Measurements from ENCODE around the gene SOX10. TPM values are rescaled to one million over a fixed set of nuclear protein-coding genes. Genes with fewer than 3 reads are reported as not detected.

The SOX10 gene
- total RNA-seq, 1 donor from 2014 or later = not detected

DNA sequence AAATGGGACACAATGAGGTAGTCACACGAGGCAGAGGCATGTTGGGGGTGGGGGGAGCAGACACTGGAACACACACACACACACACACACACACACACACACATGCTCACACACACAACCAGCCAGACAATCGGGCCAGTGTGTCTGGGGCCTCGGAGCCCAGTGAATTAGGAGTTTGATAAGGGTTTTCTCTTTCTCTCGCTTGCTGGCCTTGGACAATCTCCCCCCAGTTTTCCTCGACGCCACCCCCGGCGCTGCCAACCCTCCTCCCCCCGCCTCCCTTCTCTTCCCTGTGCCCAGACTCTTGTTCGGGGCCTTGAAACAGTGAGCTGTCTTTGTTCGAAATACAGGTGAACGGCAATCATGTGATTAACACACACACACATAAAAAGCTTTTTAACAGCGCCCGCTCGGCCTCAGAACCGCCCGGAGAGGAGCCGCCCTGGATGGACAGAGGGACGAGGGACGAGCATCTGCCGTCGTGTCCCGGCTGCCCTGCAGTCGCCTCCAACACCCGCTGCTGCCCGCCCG is 1.5 kb upstream of the SOX10 start:
- H3K4me3 ChIP-seq (ENCODE audit: low read depth, low read length) = no peak overlapping the region
- TF ChIP-seq CTCF (IDR thresholded peaks at IDR 0.05; ENCODE audit: insufficient read depth, low read length, poor library complexity, severe bottlenecking) = no peak
- DNase-seq (ENCODE audit: low read depth) = no peak
- H3K36me3 ChIP-seq (ENCODE audit: control insufficient read depth, insufficient read depth, low read length) = no peaks in the 10 kb centered on the region
- peaks cover 29% of the 10 kb centered on the region for H3K27me3 ChIP-seq (ENCODE audit: control insufficient read depth, insufficient read depth, low read length)

GRCh38 chr22:37985050-37985585 is 763 bp upstream of the SOX10 start:
- no peaks in the 10 kb centered on the region for H3K36me3 ChIP-seq (ENCODE audit: control insufficient read depth, insufficient read depth, low read length)
- no peak for DNase-seq (ENCODE audit: low read depth)
- no peak overlapping the region for H3K4me3 ChIP-seq (ENCODE audit: low read depth, low read length)
- TF ChIP-seq CTCF (IDR thresholded peaks at IDR 0.05; ENCODE audit: insufficient read depth, low read length, poor library complexity, severe bottlenecking) = no peak
- H3K27me3 ChIP-seq (ENCODE audit: control insufficient read depth, insufficient read depth, low read length) = peaks cover 29% of the 10 kb centered on the region

- H3K4me3 ChIP-seq (ENCODE audit: low read depth, low read length) = no peak overlapping the region
- H3K27me3 ChIP-seq (ENCODE audit: control insufficient read depth, insufficient read depth, low read length) = peaks cover 29% of the 10 kb centered on the region
- H3K36me3 ChIP-seq (ENCODE audit: control insufficient read depth, insufficient read depth, low read length) = no peaks in the 10 kb centered on the region
- peak; percentile 55 for TF ChIP-seq CTCF (IDR thresholded peaks at IDR 0.05; ENCODE audit: insufficient read depth, low read length, poor library complexity, severe bottlenecking)
- DNase-seq (ENCODE audit: low read depth) = no peak
Observed at GRCh38 chr22:37982938-37983859, 1.2 kb downstream of the SOX10 start.

DNA sequence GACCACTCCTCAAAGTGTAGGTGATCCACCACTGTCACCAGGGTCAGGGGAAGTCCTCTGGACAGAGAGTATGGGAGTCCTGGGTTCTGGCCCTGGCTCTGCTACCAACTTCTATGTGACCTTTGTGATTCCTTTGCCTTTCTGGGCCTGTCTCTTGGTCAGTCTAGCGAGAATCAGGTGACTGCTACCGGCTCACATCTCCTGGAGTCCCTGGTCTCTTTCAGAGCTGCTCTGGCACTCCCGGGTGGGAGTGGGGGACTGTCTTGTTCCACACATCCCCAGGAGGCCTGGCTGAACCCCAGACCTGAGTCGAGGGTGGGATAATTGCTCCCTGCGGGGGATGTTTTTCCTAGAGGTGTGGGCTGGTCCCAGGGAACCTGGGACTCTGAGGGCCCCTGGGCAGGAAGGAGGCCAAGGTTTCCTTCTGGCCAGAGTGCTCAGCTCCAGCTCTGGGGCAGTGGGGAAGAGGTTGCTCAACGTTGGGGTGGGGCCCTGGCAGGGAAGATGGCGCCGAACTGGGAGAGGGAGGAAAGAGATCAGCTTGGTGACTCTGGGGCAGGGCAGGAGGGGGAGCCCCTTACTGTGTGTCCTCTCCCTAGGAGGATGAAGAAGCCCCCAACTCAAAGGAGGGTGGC is 2.1 kb downstream of the SOX10 start:
- H3K4me3 ChIP-seq (ENCODE audit: low read depth, low read length) = no peak overlapping the region
- peaks cover 29% of the 10 kb centered on the region for H3K27me3 ChIP-seq (ENCODE audit: control insufficient read depth, insufficient read depth, low read length)
- no peaks in the 10 kb centered on the region for H3K36me3 ChIP-seq (ENCODE audit: control insufficient read depth, insufficient read depth, low read length)
- TF ChIP-seq CTCF (IDR thresholded peaks at IDR 0.05; ENCODE audit: insufficient read depth, low read length, poor library complexity, severe bottlenecking) = no peak
- DNase-seq (ENCODE audit: low read depth) = no peak

GRCh38 chr22:37981282-37982011 is 2.9 kb downstream of the SOX10 start:
- H3K27me3 ChIP-seq (ENCODE audit: control insufficient read depth, insufficient read depth, low read length) = peaks cover 29% of the 10 kb centered on the region
- H3K4me3 ChIP-seq (ENCODE audit: low read depth, low read length) = no peak overlapping the region
- no peak for DNase-seq (ENCODE audit: low read depth)
- no peak for TF ChIP-seq CTCF (IDR thresholded peaks at IDR 0.05; ENCODE audit: insufficient read depth, low read length, poor library complexity, severe bottlenecking)
- H3K36me3 ChIP-seq (ENCODE audit: control insufficient read depth, insufficient read depth, low read length) = no peaks in the 10 kb centered on the region
